HG02884 (cell line): Measurements from ENCODE around the gene SAYSD1.
A peak's percentile ranks its signal among the peaks of the same experiment; 100 is the strongest.

ENCODE experiments used
- ATAC-seq: cut with Tn5 transposase; IDR thresholded peaks from one replicate; pipeline ENCODE4 v1.9.1; 2021; ENCODE audit warnings: mild to moderate bottlenecking, moderate library complexity; ENCODE audit not compliant: unreplicated experiment

Gene SAYSD1

DNA sequence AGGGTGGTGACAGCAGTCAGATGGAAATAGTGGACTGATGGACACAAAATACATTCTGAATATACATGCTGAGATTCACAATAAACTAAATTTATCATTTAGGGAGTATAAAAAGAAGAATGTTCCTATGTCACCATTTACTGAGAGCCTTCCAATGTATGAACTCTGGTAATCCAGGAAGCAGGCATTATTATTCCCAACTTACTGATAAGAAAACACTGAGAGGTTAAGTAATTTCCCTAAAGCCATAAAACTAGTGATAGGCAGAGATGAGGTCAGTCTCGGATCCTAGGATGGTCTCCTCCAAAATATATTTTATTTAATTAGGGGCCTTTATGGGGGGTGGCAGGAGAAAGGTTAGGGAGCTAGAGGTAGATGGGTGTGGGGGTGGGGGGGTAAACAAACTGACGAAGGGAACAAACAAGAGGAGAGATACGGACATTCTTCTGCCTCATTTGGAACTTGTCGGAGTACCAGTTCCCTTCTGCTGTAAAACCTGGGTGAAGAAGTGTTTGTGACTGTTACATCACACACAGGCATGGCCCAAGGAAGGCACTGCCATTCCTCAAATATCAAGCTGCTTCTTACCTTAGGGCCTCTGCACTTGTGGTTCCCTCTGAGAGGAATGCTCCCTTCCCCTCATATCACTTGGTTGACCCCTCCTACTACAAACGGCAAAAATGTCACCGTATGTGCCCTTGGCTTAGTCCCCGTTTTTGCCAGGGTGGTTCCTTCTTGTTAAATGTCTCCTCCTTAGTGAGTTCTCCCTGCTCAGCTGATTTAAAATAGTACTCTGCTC lies 6.7 kb downstream of the SAYSD1 start:
- ATAC-seq = no peak

DNA sequence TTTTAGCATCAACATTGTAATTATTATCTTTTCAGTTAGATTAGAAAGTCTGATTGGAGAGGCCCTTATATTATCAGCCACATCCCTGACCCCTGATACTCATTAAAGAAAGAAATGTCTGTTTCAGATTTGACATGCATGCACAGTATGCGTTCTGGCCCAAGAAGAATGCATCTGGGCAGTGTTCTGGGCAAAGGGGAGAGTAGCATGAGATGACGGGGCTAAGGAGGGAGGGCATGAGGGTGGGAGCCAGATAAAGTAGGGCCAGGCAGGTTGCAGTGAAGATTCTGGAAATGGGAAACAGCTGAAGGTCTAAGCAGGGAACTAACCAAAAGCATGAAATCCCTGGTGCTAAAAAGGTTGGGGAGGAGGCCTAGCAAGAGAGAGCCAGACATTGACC lies 7.3 kb downstream of the SAYSD1 start:
- no peak for ATAC-seq

DNA sequence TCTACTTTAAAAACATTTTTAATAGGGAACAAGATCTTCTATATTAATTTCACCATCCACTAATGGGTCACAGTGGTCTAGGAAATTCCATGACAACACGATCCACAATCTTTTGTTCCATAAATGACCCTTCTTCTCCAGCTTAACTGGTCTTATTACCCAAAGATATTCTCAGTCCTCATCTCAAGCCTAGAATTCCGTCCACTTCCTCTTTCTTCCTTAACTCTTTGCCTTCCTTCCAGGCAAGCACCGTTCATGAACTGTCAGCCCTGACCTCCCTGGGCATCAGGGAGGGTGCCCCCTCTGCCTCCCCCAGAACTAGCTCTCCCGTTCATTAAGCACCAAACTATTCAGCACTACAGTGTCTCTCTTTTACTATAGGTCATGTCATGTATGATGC lies 8.0 kb downstream of the SAYSD1 start:
- ATAC-seq = no peak

DNA sequence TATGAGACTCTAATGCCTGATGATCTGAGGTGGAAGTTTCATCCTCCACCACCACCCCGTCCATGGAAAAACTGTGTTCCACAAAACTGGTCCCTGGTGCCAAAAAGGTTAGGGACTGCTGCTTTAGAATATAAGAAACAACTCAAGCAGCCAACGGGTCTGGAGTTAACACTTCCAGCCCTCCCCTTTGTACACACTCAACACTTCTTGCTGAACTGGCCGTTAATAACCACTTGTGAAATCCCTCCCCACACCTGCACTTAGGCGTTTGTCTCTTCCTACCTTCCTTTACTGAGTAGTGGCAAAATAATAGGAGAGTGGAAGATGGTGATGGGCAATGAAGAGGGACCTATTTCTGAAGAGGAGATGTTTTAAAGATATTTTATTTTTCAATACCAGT lies 10.5 kb downstream of the SAYSD1 start:
- ATAC-seq = no peak

DNA sequence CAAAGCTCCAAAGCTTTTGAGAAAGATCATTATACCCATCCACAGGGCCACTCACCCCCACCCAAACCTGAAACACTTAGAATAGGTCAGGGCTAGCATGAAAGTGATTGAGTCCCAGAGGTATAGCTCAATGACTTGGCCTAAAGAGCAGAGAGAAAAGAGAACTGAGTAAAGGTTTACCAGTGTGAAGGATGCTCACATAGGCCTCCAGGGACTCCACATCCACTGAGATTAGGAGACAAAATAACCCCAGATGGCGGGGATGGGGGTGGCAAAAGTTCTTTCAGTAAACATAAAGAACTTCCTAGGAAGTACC lies 12.2 kb downstream of the SAYSD1 start:
- peak; percentile 33 for ATAC-seq

DNA sequence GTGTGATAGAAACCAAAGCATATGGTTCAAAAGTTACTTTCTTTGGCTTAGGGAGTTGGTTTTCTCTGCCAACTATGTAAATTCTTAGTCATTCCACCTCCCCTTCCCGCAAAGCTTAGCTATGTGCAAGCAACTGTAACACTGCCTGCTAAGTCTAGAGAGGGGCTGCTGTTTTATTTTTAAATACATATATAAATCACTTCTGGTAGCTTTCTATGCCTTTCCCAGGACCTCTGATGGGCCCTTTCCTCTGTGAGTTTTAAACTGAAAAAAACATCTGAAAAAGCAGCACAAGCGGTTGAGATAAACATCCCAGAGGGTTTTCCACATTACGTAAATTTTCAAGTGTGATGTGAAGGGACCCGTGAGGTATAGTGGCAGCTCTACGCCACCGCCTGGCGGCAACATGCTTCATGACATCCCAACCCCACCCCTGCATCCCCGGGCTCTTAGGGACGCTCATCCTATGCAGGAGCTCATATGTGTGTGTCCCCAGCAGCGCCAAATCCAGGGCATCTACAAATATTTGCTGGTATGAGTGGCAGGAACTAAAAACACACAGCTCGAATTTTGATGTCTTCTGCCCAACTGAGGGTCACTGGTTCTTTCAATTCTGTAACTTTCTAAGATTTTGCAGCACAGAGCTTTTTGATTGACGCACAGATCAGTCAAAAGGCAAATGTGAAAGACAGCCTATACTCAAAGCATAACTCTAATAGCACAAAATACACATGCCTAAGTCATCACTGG lies 12.7 kb downstream of the SAYSD1 start:
- ATAC-seq = peak; percentile 25

DNA sequence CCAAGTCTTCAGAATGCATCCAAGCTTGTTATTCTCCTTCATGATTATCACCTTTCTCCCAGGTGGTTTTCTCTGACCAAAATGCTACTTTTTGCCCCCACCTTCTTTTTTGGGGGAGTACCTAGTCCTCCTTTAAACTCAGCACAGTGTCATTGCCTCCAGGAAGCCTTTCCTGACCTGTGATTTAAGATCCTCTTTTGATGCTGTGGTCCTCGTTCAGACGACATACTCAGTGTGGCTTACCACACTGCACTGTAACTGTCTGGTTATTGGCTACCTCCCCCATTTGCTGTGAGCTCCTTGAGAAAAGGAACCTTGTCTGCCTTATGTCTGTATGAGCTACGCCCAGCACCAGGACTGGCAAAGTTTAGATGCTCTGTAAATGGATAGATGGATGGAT lies 14.6 kb downstream of the SAYSD1 start:
- no peak for ATAC-seq

DNA sequence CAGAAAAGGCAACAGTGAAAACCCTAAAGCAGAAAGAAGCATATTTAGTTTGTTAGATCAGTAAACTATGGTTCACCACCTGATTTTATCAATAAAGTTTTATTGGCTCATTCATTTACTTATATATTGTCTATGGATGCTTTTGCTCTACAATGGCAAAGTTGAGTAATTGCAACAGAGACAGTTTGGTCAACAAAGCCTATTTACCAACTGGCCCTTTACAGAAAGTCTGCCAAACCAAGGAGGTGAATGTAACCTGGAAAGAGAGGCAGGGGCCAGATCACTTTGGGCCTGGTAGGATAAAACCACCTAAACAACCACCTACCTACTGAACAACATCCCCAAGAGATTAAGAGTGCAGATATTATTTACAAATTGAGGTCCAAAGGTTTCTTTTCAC lies 19.4 kb downstream of the SAYSD1 start:
- ATAC-seq = no peak

DNA sequence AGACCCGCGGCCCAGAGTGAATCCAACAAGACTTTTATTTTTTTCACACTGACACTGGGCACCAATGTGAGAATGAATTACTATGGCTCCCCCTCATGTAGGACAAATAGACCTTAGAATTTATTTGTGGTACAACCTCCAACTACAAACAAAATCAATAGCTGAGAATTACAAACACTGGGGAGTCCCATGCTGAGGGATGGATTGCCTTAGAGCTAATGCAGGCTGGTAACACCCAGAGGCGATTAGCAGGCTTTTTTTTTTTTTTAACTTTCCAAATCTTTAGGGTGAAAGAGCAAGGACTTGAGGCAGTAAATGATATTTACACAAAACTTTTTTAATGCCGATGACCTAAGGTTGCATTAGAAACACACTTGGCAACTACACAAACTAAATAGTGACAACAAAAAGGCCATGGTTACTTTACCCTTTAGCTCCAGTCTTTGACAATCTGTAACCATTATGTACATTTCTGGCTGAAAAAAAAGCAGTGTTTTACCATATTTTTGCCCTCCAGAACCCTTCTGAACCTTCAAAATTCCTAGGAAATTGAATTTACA lies 21.8 kb downstream of the SAYSD1 start:
- ATAC-seq = no peak

DNA sequence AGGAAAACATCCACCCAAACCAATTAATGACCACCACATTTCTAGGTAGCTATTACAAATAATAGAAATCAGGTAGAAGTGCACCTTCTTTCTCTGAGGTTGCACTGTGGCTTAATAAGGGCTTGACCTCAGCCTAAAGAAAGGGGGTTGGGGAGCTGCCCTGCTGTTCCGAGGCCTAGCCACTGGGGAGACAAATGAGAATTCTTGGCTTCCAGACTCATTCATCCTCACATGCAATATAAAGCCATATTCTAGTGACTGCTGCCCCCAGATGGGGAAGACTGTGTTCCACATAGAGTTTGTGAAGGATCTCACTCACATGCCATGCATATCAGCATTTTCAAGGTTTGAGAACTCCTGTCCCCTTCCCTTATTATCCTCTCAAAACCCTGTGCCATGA lies 22.9 kb downstream of the SAYSD1 start:
- no peak for ATAC-seq

DNA sequence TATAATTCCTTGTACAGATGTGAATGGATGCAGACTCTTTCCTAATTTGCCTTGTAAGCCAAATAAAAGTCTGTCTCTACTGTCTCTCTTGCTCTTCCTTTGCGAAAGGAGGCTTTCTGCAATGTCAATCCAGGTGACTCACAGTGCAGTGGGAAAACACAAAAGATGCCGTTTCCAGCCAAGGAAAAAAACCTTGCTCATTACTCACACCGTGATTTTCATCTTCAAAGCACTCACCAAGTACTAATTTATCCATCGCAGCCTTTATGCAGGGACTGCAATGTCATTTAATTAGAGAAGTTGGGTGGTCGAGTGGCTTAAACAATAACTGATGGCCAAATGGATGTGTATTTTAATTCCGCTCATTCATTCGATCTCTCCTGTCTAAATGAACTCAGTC lies 23.8 kb downstream of the SAYSD1 start:
- no peak for ATAC-seq

DNA sequence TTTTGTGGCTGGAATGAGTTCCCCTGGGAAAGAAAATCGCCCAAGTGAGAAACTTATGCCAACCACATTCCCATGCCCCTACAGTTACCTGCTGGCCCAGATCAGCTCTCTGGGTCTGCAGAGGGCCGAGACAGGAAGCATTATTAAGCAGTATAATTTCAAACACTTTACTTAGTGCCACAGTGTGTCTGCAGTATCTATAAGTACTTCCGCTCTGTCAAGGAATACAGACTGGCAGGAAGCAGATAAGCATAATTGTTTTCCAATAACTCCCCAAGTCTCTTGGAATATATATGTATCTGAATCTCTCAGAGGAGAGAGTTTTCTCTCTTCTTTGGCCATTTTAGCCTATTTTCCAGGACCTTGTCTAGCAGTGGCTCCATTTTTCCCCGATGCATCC lies 24.9 kb downstream of the SAYSD1 start:
- no peak for ATAC-seq

DNA sequence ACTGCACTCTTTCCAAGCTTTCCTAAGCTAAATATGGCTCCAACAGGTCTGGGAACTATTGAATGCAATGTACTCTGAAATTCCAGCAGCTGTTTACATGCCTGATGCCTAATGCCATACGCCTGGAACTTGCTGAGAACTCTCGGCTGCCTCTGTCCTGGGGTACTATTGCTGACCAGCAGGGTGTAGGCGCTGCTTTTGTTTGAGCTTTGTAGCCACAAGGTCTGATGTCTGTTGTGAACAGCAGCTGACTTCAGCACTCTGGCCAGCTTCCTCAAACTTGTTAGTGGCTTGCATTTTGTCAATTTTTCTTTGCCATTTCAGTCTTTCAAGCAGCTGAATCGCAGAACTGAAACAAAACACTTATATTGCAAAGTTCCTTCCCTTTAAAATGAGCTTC lies 26.7 kb downstream of the SAYSD1 start:
- ATAC-seq = no peak

DNA sequence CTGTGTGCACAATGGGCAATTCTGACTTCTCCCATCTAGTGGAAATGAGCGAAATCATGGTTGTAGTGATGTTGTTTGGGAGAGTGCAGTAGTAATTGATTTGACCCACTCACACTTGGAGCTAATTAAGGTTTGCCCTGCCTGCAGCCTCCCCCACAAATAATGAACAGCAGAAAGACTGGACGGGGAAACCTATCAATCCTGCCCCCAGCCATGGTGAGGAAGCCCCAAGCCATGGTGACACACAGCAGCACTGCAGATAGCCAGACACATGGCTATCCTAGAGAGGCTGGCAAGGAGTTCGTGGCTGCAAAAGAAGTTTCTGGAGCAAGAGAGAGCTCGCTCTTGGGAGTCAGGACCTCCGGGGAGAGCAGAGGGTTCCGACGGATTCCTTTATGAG lies 27.8 kb downstream of the SAYSD1 start:
- no peak for ATAC-seq

DNA sequence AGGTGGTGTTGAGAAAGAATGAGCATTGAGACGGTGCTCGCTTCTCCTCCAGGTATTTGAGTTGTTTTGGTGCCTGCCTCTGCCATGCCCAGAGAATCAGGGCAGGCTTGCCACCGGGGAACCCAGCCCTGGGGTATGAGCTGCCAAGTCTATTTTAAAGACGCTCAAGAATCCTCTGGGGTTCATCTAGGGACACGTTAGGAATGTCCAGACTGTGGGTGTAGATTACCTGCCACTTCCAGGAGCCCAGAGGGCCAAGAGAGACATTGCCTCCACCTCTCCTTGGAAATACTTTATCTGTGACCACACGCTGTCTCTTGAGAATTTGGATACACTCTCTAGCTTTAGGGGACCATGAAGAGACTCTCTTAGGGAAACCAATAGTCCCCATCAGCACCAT lies 28.3 kb downstream of the SAYSD1 start:
- ATAC-seq = no peak

DNA sequence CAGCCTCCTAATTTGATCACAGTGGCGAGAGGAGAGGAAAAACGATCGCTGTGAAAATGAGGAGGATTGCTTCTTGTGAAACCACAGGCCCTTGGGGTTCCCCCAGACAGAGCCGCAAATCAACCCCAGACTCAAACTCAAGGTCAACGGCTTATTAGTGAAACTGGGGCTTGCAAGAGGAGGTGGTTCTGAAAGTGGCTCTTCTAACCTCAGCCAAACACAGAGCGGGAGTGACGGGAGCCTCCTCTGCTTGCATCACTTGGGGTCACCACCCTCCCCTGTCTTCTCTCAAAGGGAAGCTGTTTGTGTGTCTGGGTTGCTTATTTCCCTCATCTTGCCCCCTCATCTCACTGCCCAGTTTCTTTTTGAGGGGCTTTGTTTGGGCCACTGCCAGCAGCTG lies 28.7 kb downstream of the SAYSD1 start:
- peak; percentile 95 for ATAC-seq

DNA sequence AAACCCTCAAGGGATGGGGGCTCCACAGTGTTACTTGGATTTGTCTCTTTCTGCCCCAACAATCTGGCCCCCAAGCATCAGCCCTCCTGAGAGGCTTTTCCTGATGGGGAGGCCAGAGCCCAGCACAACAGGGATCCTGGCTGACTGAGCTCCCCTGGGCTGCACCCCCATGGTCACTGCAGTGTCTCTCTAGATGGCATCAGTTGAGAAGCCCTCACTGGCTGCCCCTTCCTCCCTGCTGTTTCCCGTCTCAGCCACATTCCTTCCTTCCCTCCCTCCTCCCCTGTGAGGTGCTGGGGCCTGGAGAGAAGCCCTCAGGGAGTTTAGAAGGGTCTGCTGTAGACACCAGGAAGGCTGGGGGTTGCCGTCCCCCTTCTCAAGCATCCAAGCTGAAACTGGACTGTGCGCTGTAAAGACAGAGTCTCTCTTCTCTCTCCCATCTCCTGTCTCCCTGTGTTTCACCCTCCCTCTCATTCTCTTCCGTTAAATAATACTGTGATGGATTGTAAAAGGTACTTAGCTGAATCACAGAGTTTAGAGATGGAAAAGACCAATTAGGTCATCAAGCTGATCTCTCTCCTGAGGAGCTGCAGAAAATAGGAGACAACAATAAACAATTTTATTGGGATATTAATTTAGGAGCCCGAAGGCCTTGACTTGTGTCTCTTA lies 29.7 kb downstream of the SAYSD1 start:
- ATAC-seq = no peak

DNA sequence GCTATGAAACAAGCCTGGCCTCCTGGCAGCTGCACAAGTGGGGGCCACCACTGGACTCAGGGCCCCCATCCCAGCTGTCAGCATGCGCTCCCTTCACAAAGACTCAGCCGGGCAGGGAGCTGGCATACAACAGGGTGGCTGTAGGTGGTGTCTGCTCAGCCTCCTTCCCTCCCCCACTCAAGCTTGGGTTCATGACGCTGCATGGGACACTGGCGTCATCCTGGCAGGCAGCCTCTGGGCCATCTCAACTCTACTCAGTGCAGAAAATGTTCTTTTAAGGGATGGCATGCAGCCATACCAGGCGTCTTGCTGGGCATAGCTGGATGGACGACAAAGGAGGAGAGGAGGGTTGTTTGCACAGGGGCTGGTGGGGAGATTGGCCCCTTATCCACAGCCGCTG lies 30.5 kb downstream of the SAYSD1 start:
- ATAC-seq = no peak

DNA sequence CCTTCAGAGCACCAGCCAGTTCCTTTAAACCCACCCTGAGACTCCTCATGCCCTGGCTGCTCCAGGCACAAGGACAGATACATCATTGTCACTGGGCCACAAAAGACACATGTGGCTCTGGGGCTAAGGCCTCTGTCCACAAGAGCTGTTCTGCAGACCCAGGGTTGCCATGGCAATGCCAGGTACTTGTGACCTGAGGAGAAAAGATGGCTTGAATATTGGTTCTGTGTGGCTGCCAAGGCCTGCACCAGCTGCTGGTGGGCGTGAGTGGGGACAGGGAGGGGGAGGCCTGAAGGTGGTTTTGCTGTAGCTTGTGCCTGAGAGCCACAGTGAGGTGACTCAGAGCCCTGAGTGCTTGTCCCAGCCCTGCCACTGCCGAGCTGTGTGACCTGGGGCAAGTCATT lies 31.8 kb downstream of the SAYSD1 start:
- ATAC-seq = no peak

DNA sequence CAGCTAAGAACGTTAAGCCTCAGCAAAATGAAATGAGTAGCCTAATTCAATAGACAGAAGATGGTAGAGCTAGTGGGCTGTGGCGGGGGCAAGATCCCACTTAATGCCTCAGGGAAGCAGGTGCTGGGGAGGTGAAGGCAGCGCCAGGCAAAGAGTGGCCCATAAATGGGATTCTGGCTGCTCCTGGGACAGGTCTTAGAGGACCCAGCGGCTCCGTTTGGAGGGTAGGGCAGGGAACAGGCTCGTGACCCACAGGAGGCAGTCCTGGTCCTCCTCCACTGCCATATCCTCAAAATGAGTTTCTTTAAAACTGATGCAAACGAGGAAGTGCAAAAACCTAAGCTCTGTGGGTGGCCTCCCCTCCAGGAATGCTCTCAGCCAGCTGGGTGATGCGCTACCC lies 32.7 kb downstream of the SAYSD1 start:
- no peak for ATAC-seq

DNA sequence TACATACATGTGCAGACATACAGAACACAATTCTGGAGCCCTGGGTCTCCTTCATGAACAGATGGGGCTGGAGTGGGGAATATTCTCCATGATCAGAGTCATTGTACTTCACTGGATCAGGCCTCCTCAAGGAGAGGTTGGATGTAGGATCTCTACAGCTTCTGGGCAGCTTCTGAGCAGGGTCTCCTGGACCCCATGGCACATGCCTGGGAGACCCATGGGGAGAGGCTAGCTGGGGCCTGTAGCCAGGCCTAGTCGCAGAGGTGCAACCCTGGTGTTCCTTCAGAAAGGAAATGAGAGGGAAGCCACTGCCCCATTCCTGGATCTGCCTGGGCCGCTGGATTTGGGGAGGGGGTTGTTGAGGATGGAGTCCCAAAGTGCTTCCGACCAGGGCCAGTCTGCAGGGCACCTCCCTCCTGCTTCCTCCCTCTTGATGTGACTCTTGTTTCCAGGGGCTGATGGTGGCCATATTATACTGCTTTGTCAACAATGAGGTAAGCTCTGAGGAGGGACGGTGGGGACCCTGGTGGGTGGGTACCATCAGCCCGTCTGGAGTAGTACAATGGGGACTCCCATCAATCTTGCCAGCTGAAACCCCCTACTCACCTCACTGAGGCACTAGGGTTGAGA lies 34.6 kb downstream of the SAYSD1 start:
- ATAC-seq = no peak
